Right hindlimb (tissue), 1 donor: ENCODE data around the gene GRK5.

ENCODE experiments used
- DNase-seq: peaks from one replicate; pipeline ENCODE4 v3.0.0-alpha.2; 2018

Gene GRK5

DNA sequence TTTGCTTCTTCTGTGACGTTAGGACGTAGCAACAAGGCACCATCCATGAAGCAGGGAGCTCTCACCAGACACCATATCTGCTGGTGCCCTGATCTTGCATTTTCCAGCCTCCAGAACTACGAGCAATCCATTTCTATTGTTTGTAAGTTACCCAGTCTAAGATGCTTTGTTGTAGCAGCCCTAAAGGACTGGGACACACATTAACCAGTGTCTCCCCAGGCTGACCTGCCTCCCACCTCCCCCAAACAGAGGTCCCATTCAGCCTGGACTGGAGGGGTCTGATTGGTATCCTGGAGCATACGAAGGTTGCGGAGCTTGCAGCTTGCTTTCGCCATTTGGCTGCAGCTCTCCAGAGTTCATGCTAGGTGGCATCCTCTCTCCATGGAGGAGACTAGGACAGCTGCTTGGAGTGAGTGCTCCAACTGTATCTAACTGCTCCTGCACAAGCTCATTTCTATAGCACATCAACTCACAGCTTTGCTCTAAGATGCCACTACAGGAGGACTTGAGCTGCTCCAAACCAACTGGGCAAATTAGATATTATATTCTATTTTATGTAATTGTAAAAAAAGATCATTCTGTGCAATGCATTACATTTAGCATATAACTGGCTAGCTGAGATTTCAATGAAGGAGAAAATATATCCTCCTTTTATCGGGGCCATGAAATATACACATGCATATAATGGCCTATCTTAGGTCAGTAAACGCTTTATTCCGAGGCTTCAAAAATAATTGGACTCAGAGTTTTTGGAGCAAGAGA is 8.0 kb upstream of the GRK5 start:
- peak; percentile 81 for DNase-seq

GRCh38 chr10:119201233-119201632 is 6.1 kb upstream of the GRK5 start:
- DNase-seq, result no peak

GRCh38 chr10:119203006-119203405 is 4.4 kb upstream of the GRK5 start:
- no peak for DNase-seq

- DNase-seq, result no peak
Measured at GRCh38 chr10:119205894-119206602, 1.3 kb upstream of the GRK5 start.

DNA sequence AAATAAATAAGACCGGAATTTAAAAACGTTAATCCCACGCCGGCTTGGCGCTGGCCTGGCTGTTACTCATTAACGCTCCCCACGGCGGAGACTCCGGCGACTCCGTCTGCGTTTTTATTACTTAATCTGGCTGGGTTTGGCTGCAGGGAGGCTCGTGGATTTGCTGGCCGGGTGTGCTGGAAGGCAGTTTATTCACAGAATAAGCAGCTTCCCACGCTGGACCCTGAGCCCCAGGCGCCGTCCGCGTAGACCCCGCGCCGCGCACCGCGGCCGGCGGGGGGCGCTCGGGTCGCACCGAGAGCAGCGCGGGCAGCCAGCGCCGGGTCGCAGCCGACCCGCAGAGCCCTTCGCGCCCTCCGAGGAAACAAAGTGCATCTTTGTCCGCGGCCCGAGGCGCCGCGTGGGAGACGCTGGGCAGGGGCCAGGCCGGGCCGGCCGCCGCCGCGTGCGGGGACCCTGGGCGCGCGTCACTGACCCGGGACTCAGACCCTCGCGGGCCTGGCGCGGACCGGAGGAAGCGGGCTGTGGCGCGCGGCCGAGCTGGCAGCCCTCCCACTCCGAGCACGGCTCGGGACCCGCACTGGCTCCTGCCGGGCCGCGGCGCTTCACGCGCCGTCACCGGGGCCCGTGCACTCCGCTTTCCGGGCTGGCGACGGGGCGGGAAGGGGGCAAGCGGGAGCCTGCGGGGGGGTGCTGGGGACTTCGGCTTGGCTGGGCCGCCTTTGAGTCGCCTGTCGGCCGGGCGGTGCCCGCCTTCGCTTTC is 587 bp upstream of the GRK5 start:
- DNase-seq, result peak; percentile 86

- DNase-seq, result peak; percentile 72
Measured at GRCh38 chr10:119207713-119208552, 562 bp downstream of the GRK5 start.

DNA sequence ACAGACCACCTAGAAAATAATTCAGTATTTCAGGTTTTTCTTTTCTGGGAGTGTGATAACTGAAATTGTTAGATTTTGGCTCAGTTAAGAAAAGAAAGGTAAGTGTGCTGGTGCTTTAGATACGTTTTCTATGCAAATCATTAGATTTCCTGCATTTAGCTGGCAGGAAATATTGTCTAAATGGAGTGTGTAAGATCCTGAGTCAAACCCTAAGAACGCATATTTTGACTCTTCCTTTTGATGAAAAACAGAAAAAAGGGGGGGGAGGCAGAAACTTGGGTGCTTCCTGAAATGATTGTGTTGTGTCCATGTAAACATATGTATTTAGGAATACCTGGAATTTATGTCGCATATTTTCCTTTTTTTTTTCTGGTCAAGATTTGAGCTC is 1.2 kb downstream of the GRK5 start:
- no peak for DNase-seq

DNA sequence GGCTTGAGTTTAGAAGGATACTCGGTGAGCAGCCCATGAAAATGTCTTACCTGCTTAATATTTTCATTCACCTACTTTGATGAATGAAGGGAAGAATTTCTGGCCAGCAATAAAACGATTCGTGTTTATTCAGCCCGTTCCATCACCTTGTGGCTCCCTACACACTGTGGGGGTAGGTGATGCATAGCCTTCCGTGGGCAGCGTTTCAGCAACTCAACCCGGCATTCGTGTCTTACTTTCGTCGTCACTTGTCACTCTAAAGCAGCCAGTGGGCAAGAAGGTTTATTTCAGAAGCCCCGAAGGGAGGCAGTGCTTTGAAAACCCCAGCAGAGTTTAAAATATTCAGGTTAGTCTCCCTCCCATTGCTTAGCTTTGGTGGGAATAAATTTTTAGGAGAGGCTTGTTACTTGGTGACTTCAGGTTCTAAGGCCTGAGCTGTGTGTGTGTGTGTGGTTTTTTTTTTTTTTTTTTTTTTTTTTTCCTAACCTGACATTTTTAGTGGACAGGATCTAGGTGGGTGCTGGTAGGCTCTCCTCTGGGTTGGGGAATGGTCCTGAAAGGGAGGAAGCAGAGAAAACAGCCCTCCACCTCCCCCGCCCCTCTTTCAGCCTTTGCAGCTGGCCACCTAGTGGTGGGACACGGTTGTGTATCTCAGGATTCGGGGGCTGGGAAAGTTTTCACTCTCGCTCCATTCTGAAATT is 1.8 kb downstream of the GRK5 start:
- peak; percentile 68 for DNase-seq

- DNase-seq, result no peak
Measured at GRCh38 chr10:119209736-119210355, 2.5 kb downstream of the GRK5 start.

DNA sequence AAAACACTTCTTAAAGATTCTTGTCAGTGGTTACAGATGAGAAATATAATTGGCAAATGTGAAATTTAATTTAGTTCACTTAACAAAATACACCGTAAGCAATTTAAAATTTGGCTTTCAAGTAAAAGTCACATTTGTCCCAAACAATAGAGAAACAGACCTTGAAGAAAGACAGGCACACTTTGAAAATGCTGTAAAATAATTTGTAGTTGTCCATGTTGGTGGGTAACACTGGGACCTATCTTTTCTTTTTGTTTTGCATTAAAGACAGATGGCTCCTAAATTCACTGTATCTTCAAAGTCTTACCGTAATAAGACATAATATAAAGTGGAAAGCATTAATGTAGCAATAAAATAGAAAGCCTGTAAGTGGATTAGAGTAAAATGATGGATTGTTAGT is 3.3 kb downstream of the GRK5 start:
- no peak for DNase-seq

- DNase-seq, result no peak
Measured at GRCh38 chr10:119211176-119211575, 3.8 kb downstream of the GRK5 start.

- no peak for DNase-seq
Measured at GRCh38 chr10:119211625-119212441, 4.5 kb downstream of the GRK5 start.

DNA sequence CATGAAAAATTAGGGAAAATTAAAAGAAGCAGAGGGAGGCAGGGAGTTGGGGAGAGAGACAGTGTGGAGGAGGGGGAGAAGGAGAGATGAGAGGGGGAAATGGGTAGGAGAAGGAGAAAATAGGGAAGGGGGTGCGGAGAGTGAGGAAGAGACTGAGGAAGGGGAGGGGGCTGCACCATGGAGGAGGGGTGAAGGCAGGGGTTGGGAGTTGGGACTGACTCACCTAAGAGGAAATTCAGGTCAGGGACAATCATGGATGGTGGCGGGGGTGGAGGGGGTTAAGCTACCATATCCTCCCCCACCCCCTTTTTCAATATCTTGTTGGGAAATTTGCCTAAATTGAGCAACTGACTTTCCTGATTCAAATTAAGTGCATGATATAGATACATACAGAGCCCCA is 8.0 kb downstream of the GRK5 start:
- no peak for DNase-seq

- no peak for DNase-seq
Measured at GRCh38 chr10:119216127-119216526, 8.8 kb downstream of the GRK5 start.

GRCh38 chr10:119217401-119217800 is 10.0 kb downstream of the GRK5 start:
- DNase-seq, result no peak

DNA sequence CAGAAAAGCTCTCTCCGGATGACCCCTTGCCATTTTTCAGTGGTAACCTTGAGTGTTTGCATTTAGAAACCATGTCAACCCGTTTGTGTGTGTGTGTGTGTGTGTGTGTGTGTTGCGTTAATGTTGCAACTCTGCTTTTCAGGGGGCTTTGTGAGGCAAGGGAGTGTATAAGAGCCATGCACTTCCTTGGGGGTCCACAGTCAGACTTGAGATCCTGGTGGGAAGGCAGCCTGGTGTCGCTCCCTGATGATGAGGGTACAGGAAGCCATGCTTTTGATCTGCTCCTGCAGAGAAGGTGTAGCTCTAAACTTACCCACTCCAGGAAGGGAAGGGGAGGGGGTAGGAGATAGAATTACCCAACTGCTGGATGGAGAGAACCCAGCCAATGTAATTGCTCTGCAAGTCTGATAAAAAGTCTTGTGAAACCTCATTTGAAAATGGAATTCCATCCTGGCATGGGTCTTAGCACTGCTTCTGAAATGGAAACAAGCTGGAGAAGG is 10.7 kb downstream of the GRK5 start:
- DNase-seq, result no peak

DNA sequence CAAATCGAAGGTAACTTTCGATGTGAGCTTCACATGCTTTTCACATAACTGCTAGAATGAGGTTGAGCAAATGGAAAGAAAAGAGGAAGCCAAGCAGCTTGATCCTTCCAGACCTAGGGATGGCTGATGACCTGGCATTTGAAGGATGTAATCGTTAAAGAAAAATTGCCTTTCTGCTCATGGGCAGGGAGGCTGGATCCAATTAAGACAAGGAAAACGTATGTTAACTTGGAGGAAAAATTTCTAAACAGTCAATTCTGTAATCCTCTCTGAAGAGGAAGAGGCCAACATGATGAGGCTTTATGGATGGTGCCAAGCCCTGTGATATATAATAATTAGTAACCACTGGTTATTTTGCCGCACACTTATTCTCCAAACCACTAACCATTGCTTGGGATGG is 12.5 kb downstream of the GRK5 start:
- no peak for DNase-seq

- DNase-seq, result no peak
Measured at GRCh38 chr10:119221201-119221600, 13.8 kb downstream of the GRK5 start.

- DNase-seq, result no peak
Measured at GRCh38 chr10:119221666-119222065, 14.3 kb downstream of the GRK5 start.

DNA sequence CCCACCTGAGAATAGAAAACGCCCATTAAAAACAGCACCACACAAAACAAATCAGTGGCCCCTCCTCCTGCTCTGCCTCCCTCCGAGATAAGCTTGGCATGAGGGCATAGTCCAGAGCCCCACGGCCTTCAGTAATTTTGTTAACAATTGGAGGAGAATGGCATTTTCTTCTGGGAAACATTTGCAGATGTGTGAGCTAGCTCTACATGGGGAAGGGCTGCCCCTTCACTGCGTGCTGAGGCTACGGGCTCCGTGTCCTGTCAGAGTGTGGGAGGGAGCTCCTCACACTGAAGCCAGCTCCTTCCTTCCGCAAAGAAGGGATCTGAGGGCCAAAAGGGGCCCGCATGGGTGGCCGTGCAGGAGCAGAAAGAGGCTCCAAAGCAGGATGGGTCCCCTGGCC is 15.2 kb downstream of the GRK5 start:
- peak; percentile 69 for DNase-seq

DNA sequence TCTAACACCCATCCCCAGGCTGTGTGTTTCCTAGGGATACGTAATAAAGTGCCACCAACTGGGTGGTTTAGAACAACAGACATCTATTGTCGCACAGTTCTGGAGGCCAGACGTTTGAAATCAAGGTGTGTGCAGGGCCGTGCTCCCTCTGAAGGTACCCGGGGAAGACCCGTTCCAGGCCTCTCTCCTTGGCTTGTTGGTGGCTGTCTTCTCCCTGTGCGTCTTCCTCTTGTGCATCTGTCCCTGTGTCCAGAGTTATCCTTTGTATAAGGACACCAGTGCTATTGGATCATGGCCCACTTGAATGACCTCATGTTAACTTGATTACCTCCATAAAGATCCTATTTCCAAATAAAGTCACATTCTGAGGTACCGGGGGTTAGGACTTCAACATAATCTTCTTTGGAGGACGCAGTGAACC is 15.6 kb downstream of the GRK5 start:
- DNase-seq, result no peak
